Gastroesophageal sphincter (tissue), 4 donors: Measurements from ENCODE around the gene TSACC. TPM values are rescaled to one million over a fixed set of nuclear protein-coding genes. Genes with fewer than 3 reads are reported as not detected.

Source experiments
- ATAC-seq: fragments of 150-250 bp; one replicate; pipeline ENCODE4 v1.9.1; 2016; ENCODE audit warnings: mild to moderate bottlenecking, moderate library complexity
- H3K27ac ChIP-seq, 4 donors: fragments of 200-600 bp; sonication (generic) in 3 of 4; 1 replicate in 3 of 4; 2 replicates in 1 of 4; pipeline ENCODE4 v1.5.1; 2016 to 2019
- H3K27me3 ChIP-seq: fragments of 200-600 bp; sonication (generic); one replicate; pipeline ENCODE4 v1.5.1; 2019
- H3K36me3 ChIP-seq, 2 donors: fragments of 200-600 bp; sonication (generic); one replicate each; pipeline ENCODE4 v1.5.1; 2019; ENCODE audit warnings: control low read depth in 1 of 2
- H3K4me1 ChIP-seq, 3 donors: fragments of 200-600 bp; sonication (generic); 1 replicate in 2 of 3; 2 replicates in 1 of 3; pipeline ENCODE4 v1.5.1; 2016 to 2019; ENCODE audit warnings: control low read depth in 2 of 3
- H3K4me3 ChIP-seq, 2 donors: fragments of 200-600 bp; sonication (generic); one replicate each; pipeline ENCODE4 v1.5.1; 2019; ENCODE audit warnings: mild to moderate bottlenecking in 1 of 2, moderate library complexity in 1 of 2
- H3K9me3 ChIP-seq, 3 donors: fragments of 200-600 bp; sonication (generic); one replicate each; pipeline ENCODE4 v1.5.1; 2017 to 2019; ENCODE audit warnings: control low read depth in 2 of 3
- CTCF ChIP-seq, 4 experiments: fragments of 200-600 bp in 2 of 4; fragments of 450-650 bp in 2 of 4; sonication (generic) in 1 of 4; IDR thresholded peaks; one replicate each; pipeline ENCODE4 v1.5.1; 2017 to 2019; ENCODE audit warnings: antibody characterized with exemption in 4 of 4, mild to moderate bottlenecking in 2 of 4, moderate library complexity in 2 of 4
- EP300 ChIP-seq: sonication (generic); formaldehyde crosslinking; IDR thresholded peaks from one replicate; pipeline ENCODE4 v1.6.1; 2017; ENCODE audit warnings: antibody characterized with exemption, mild to moderate bottlenecking
- POLR2A ChIP-seq, 2 donors: fragments of 450-650 bp; IDR thresholded peaks; one replicate each; pipeline ENCODE4 v1.6.1; 2017; ENCODE audit warnings: antibody characterized with exemption in 2 of 2, mild to moderate bottlenecking in 2 of 2, moderate library complexity in 1 of 2
- POLR2AphosphoS5 ChIP-seq: sonication (generic); formaldehyde crosslinking; IDR thresholded peaks from one replicate; pipeline ENCODE4 v1.6.1; 2017; ENCODE audit warnings: antibody characterized with exemption
- WGBS, 2 donors: methylation state at CpG; one replicate each; pipeline ENCODE4 v1.1.5; 2018; ENCODE audit warnings: low coverage in 1 of 2; 5-methylcytosine and 5-hydroxymethylcytosine counted together
- total RNA-seq, 4 donors: library from RNA; depleted of rRNA; stranded (reverse); fragments of >200 nt; gene quantifications; one replicate each; pipeline ENCODE4 v1.1.0, GENCODE V29; 2016

TSACC gene
- total RNA-seq, 4 donors from 2014 or later, result not detected

- 10 to 15% methylated on average over 12 to 21 of the region's 22 CpGs for whole genome bisulfite sequencing, 2 donors
- no peaks in the 10 kb centered on the region for H3K9me3 ChIP-seq
- no peak overlapping the region for H3K4me3 ChIP-seq
- peaks cover 57% of the 10 kb centered on the region for H3K27me3 ChIP-seq
- TF ChIP-seq CTCF (IDR thresholded peaks at IDR 0.05) (peak in 3 of 4 experiments; percentile 29 to 53 (median 42)), POLR2AphosphoS5 (no peak), POLR2A (IDR thresholded peaks at IDR 0.05) (no peak)
- peaks cover 0 to 4% (median 0%) of the 10 kb centered on the region in 3 donors for H3K4me1 ChIP-seq
- H3K36me3 ChIP-seq, result no peaks in the 10 kb centered on the region
- no peak overlapping the region for H3K27ac ChIP-seq
- ATAC-seq, result no peak
Observed at GRCh38 chr1:156356875-156357534, 18.7 kb downstream of the TSACC start.

- WGBS, 2 donors, result 86 to 90% methylated on average over 2 of the region's 2 CpGs
- Histone ChIP-seq H3K36me3 (no peaks in the 10 kb centered on the region), H3K27ac (no peak overlapping the region), H3K4me3 (no peak overlapping the region), H3K27me3 (peaks cover 57% of the 10 kb centered on the region), H3K4me1 (peaks cover 0 to 4% (median 0%) of the 10 kb centered on the region in 3 donors), H3K9me3 (no peaks in the 10 kb centered on the region)
- ATAC-seq, result no peak
- TF ChIP-seq POLR2A (IDR thresholded peaks at IDR 0.05) (no peak), CTCF (IDR thresholded peaks at IDR 0.05) (no peak), EP300 (no peak), POLR2AphosphoS5 (no peak)
Observed at GRCh38 chr1:156357977-156358376, 19.7 kb downstream of the TSACC start.

- Histone ChIP-seq H3K27ac (no peak overlapping the region), H3K4me3 (no peak overlapping the region), H3K9me3 (no peaks in the 10 kb centered on the region), H3K36me3 (no peaks in the 10 kb centered on the region), H3K27me3 (peaks cover 60% of the 10 kb centered on the region), H3K4me1 (peaks cover 0 to 4% (median 0%) of the 10 kb centered on the region in 3 donors)
- TF ChIP-seq CTCF (IDR thresholded peaks at IDR 0.05), result no peak
- TF ChIP-seq EP300, result no peak
- TF ChIP-seq POLR2AphosphoS5, result no peak
- TF ChIP-seq POLR2A (IDR thresholded peaks at IDR 0.05), result no peak
- WGBS, 2 donors, result 88% methylated on average over 1 of the region's 1 CpG; no CpG with 5 or more reads in 1 of the 2 donors
- no peak for ATAC-seq
Observed at GRCh38 chr1:156358641-156359040, 20.3 kb downstream of the TSACC start.

- ATAC-seq, result no peak
- Histone ChIP-seq H3K27me3 (peaks cover 66% of the 10 kb centered on the region), H3K4me3 (no peak overlapping the region), H3K27ac (no peak overlapping the region), H3K36me3 (no peaks in the 10 kb centered on the region), H3K4me1 (peaks cover 0 to 4% (median 0%) of the 10 kb centered on the region in 3 donors), H3K9me3 (no peaks in the 10 kb centered on the region)
- no peak for TF ChIP-seq POLR2A (IDR thresholded peaks at IDR 0.05)
- no peak for TF ChIP-seq CTCF (IDR thresholded peaks at IDR 0.05)
- WGBS, 2 donors, result 96 to 100% methylated on average over 2 to 3 of the region's 3 CpGs
Observed at GRCh38 chr1:156359249-156359648, 20.9 kb downstream of the TSACC start.

- Histone ChIP-seq H3K4me1 (peaks cover 0 to 4% (median 0%) of the 10 kb centered on the region in 3 donors), H3K4me3 (no peak overlapping the region), H3K27me3 (peaks cover 71% of the 10 kb centered on the region), H3K27ac (no peak overlapping the region), H3K36me3 (no peaks in the 10 kb centered on the region), H3K9me3 (no peaks in the 10 kb centered on the region)
- TF ChIP-seq CTCF (IDR thresholded peaks at IDR 0.05), result no peak
- WGBS, 2 donors, result 29 to 31% methylated on average over 6 of the region's 6 CpGs
- no peak for ATAC-seq
Observed at GRCh38 chr1:156359973-156360372, 21.6 kb downstream of the TSACC start.
